HepG2 (cell line): ENCODE measurements around the gene BRD3. TPM values are rescaled to one million over a fixed set of nuclear protein-coding genes. Genes with fewer than 3 reads are reported as not detected.

ENCODE experiments used
- FOSL1 ChIP-seq: sonication (generic); formaldehyde crosslinking; IDR thresholded peaks from 2 replicates; pipeline ENCODE4 v1.9.0; 2021; ENCODE audit warnings: missing genetic modification reagents, borderline replicate concordance
- ISL2 ChIP-seq: sonication (generic); formaldehyde crosslinking; IDR thresholded peaks from 2 replicates; pipeline ENCODE4 v1.5.0; 2020; ENCODE audit warnings: missing genetic modification reagents
- KDM4B ChIP-seq: sonication (generic); formaldehyde crosslinking; IDR thresholded peaks from 2 replicates; pipeline ENCODE4 v1.4.0; 2020; ENCODE audit warnings: missing genetic modification reagents
- KLF6 ChIP-seq: IDR thresholded peaks from 2 replicates; pipeline ENCODE4 v1.8.0; 2016; ENCODE audit warnings: missing biosample characterization, missing genetic modification reagents
- KMT2A ChIP-seq: sonication (generic); formaldehyde crosslinking; IDR thresholded peaks from 2 replicates; pipeline ENCODE4 v1.4.0; 2020; ENCODE audit warnings: missing genetic modification reagents
- NBN ChIP-seq: fragments of 450-650 bp; conservative IDR thresholded peaks from 2 replicates; pipeline ENCODE4 v1.6.1; 2017
- SALL1 ChIP-seq: sonication (generic); formaldehyde crosslinking; IDR thresholded peaks from 2 replicates; pipeline ENCODE4 v1.8.0; 2022; ENCODE audit warnings: mild to moderate bottlenecking, missing genetic modification reagents
- SMAD3 ChIP-seq: sonication (generic); formaldehyde crosslinking; IDR thresholded peaks from 2 replicates; pipeline ENCODE4 v1.4.0; 2020; ENCODE audit warnings: missing genetic modification reagents
- SNAPC2 ChIP-seq: sonication (generic); formaldehyde crosslinking; IDR thresholded peaks from 2 replicates; pipeline ENCODE4 v1.8.1; 2022; ENCODE audit warnings: mild to moderate bottlenecking, missing genetic modification reagents
- TSC22D2 ChIP-seq: sonication (generic); formaldehyde crosslinking; IDR thresholded peaks from 2 replicates; pipeline ENCODE4 v1.5.1; 2020; ENCODE audit warnings: missing genetic modification reagents, mild to moderate bottlenecking, borderline replicate concordance
- ZNF337 ChIP-seq: sonication (generic); formaldehyde crosslinking; IDR thresholded peaks from 2 replicates; pipeline ENCODE4 v1.5.1; 2020; ENCODE audit warnings: missing genetic modification reagents, low read depth, mild to moderate bottlenecking, borderline replicate concordance
- ZNF354B ChIP-seq: sonication (generic); formaldehyde crosslinking; IDR thresholded peaks from 2 replicates; pipeline ENCODE4 v1.8.0; 2022; ENCODE audit warnings: mild to moderate bottlenecking, missing genetic modification reagents
- ZNF777 ChIP-seq: sonication (generic); formaldehyde crosslinking; IDR thresholded peaks from 2 replicates; pipeline ENCODE4 v1.4.0; 2020; ENCODE audit warnings: missing genetic modification reagents
- ZNF883 ChIP-seq: sonication (generic); formaldehyde crosslinking; IDR thresholded peaks from 2 replicates; pipeline ENCODE4 v1.5.1; 2020; ENCODE audit warnings: mild to moderate bottlenecking, missing genetic modification reagents; ENCODE audit errors: not compliant biosample characterization
- polyA plus RNA-seq, 8 experiments: library from polyadenylated mRNA; depleted of rRNA in 3 of 8; stranded (reverse) in 7 of 8; unstranded in 1 of 8; fragments of >200 nt; fragmentation: Illumina TruSeq in 4 of 8; extraction: Trizol in 4 of 8; gene quantifications; 2 replicates each; pipeline versions ENCODE4 v1.2.1 to v1.2.3, GENCODE V29; 2011 to 2016; ENCODE audit warnings: low read depth in 4 of 8, missing spikeins in 1 of 8, mixed read lengths in 1 of 8; ENCODE audit not compliant: insufficient read depth in 1 of 8
- total RNA-seq, 5 experiments: library from RNA; depleted of rRNA; stranded (reverse); fragments of >200 nt; fragmentation: Illumina TruSeq; extraction: Trizol; gene quantifications; 2 replicates each; pipeline ENCODE4 v1.2.3, GENCODE V29; 2016; ENCODE audit warnings: low read depth in 1 of 5
- TF ChIP-seq, protein P1 (sequence below), 2 experiments: sonication (generic) in 1 of 2; formaldehyde crosslinking in 1 of 2; IDR thresholded peaks; 2 replicates each; pipeline versions ENCODE4 v1.5.1 to v1.6.1; 2011 to 2020; ENCODE audit warnings: borderline replicate concordance in 1 of 2, low read depth in 1 of 2, low read length in 1 of 2, mild to moderate bottlenecking in 1 of 2, missing genetic modification reagents in 1 of 2, moderate library complexity in 1 of 2
- TF ChIP-seq, protein P2 (sequence below): IDR thresholded peaks from 2 replicates; pipeline ENCODE4 v1.6.1; 2016; ENCODE audit warnings: mild to moderate bottlenecking, missing biosample characterization, missing genetic modification reagents
- TF ChIP-seq, protein P3 (sequence below): sonication (generic); formaldehyde crosslinking; IDR thresholded peaks from 2 replicates; pipeline ENCODE4 v1.4.0; 2020; ENCODE audit warnings: missing genetic modification reagents
- TF ChIP-seq, protein P4 (sequence below), 2 experiments: IDR thresholded peaks; 2 replicates each; pipeline ENCODE4 v1.6.1; 2011 to 2012; ENCODE audit warnings: low read length in 2 of 2, borderline replicate concordance in 1 of 2, low read depth in 1 of 2, mild to moderate bottlenecking in 1 of 2, moderate library complexity in 1 of 2
- TF ChIP-seq, protein P5 (sequence below): IDR thresholded peaks from 2 replicates; pipeline ENCODE4 v1.6.1; 2016; ENCODE audit warnings: missing compliant biosample characterization, missing genetic modification reagents, borderline replicate concordance

Gene BRD3
- total and polyA plus RNA-seq, 2 of the 13 experiments (the other 11 are each of a cell fraction or from before 2014, with no cell fraction given): 5.9 to 12.9 TPM

DNA sequence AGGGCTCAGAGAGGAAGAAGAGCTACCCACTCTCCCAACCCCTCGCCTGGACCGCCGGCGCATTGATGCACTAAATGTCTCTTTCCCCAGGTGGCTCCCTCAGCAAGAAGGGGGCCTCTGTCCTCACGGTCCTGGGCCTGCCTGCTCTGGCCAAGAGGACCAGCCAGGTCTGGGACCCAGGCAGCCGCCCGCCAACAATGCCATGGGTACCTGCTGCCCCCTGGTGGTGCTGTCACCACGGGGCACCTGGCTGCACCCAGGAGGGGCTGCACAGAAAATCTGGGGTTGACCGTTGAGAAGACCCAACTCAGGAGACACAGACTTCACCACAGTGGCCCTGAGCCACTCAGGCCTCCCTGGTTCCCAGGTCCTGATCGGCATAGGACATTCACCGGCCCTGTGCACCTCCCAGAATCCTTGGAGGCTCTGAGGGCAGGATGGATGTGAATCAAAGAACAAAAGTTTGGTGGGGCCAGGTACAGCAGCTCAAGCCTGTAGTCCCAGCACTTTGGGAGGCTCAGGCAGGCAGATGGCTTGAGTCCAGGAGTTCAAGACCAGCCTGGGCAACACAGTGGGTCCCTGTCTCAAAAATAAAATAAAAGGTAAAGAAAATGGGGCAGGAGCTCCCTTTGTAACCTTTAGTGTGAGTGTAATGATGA is 73.3 kb downstream of the BRD3 start (continued):
- TF ChIP-seq, protein P1, sequence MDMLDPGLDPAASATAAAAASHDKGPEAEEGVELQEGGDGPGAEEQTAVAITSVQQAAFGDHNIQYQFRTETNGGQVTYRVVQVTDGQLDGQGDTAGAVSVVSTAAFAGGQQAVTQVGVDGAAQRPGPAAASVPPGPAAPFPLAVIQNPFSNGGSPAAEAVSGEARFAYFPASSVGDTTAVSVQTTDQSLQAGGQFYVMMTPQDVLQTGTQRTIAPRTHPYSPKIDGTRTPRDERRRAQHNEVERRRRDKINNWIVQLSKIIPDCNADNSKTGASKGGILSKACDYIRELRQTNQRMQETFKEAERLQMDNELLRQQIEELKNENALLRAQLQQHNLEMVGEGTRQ (IDR thresholded peaks at IDR 0.05; ENCODE audit: low read depth, low read length): no peak
- TF ChIP-seq, protein P1 (CRISPR knock-in tag; IDR thresholded peaks at IDR 0.05; ENCODE audit: borderline replicate concordance): no peak
- TF ChIP-seq SNAPC2 (CRISPR knock-in tag) (0 out of 2 replicates have a peak, but pooled peaks have one; percentile 66), ZNF883 (CRISPR knock-in tag) (no peak), ZNF777 (CRISPR knock-in tag) (0 out of 2 replicates have a peak, but pooled peaks have one; percentile 22), NBN (no peak), ZNF337 (CRISPR knock-in tag) (no peak), ZNF354B (peak; percentile 46; the same call in 1 of the 2 replicates), FOSL1 (CRISPR knock-in tag) (no peak), TSC22D2 (0 out of 2 replicates have a peak, but pooled peaks have one; percentile 60), KDM4B (CRISPR knock-in tag) (0 out of 2 replicates have a peak, but pooled peaks have one; percentile 30), KLF6 (0 out of 2 replicates have a peak, but pooled peaks have one; percentile 38), KMT2A (0 out of 2 replicates have a peak, but pooled peaks have one; percentile 39), SALL1 (CRISPR knock-in tag) (peak; percentile 34; the same call in 1 of the 2 replicates), ISL2 (0 out of 2 replicates have a peak, but pooled peaks have one; percentile 37), SMAD3 (CRISPR knock-in tag) (peak; percentile 80; the same call in 1 of the 2 replicates)
- TF ChIP-seq, protein P2, sequence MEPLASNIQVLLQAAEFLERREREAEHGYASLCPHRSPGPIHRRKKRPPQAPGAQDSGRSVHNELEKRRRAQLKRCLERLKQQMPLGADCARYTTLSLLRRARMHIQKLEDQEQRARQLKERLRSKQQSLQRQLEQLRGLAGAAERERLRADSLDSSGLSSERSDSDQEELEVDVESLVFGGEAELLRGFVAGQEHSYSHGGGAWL: 0 out of 2 replicates have a peak, but pooled peaks have one; percentile 39
- TF ChIP-seq, protein P3, sequence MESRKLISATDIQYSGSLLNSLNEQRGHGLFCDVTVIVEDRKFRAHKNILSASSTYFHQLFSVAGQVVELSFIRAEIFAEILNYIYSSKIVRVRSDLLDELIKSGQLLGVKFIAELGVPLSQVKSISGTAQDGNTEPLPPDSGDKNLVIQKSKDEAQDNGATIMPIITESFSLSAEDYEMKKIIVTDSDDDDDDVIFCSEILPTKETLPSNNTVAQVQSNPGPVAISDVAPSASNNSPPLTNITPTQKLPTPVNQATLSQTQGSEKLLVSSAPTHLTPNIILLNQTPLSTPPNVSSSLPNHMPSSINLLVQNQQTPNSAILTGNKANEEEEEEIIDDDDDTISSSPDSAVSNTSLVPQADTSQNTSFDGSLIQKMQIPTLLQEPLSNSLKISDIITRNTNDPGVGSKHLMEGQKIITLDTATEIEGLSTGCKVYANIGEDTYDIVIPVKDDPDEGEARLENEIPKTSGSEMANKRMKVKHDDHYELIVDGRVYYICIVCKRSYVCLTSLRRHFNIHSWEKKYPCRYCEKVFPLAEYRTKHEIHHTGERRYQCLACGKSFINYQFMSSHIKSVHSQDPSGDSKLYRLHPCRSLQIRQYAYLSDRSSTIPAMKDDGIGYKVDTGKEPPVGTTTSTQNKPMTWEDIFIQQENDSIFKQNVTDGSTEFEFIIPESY (CRISPR knock-in tag): peak; percentile 81
- TF ChIP-seq, protein P4, sequence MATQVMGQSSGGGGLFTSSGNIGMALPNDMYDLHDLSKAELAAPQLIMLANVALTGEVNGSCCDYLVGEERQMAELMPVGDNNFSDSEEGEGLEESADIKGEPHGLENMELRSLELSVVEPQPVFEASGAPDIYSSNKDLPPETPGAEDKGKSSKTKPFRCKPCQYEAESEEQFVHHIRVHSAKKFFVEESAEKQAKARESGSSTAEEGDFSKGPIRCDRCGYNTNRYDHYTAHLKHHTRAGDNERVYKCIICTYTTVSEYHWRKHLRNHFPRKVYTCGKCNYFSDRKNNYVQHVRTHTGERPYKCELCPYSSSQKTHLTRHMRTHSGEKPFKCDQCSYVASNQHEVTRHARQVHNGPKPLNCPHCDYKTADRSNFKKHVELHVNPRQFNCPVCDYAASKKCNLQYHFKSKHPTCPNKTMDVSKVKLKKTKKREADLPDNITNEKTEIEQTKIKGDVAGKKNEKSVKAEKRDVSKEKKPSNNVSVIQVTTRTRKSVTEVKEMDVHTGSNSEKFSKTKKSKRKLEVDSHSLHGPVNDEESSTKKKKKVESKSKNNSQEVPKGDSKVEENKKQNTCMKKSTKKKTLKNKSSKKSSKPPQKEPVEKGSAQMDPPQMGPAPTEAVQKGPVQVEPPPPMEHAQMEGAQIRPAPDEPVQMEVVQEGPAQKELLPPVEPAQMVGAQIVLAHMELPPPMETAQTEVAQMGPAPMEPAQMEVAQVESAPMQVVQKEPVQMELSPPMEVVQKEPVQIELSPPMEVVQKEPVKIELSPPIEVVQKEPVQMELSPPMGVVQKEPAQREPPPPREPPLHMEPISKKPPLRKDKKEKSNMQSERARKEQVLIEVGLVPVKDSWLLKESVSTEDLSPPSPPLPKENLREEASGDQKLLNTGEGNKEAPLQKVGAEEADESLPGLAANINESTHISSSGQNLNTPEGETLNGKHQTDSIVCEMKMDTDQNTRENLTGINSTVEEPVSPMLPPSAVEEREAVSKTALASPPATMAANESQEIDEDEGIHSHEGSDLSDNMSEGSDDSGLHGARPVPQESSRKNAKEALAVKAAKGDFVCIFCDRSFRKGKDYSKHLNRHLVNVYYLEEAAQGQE (IDR thresholded peaks at IDR 0.05; ENCODE audit: borderline replicate concordance in 1 of 2, low read depth in 1 of 2, low read length in 2 of 2): no peak
- TF ChIP-seq, protein P5, sequence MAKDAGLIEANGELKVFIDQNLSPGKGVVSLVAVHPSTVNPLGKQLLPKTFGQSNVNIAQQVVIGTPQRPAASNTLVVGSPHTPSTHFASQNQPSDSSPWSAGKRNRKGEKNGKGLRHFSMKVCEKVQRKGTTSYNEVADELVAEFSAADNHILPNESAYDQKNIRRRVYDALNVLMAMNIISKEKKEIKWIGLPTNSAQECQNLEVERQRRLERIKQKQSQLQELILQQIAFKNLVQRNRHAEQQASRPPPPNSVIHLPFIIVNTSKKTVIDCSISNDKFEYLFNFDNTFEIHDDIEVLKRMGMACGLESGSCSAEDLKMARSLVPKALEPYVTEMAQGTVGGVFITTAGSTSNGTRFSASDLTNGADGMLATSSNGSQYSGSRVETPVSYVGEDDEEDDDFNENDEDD (CRISPR knock-in tag): 0 out of 2 replicates have a peak, but pooled peaks have one; percentile 20
